NCI-H2081 treated with DMSO at 0.1 percent for 48 hours (cell line): ENCODE data around the gene OR4K1.
"Not testable (repeated sequence)": the region's sequence is repeated elsewhere in the genome, so short reads cannot be mapped to it uniquely, and the experiment has no call there.

ENCODE experiments used
- DNase-seq: peaks from one replicate; lab custom pipeline; 2025; lab: John Stamatoyannopoulos, UW

Gene OR4K1, protein sequence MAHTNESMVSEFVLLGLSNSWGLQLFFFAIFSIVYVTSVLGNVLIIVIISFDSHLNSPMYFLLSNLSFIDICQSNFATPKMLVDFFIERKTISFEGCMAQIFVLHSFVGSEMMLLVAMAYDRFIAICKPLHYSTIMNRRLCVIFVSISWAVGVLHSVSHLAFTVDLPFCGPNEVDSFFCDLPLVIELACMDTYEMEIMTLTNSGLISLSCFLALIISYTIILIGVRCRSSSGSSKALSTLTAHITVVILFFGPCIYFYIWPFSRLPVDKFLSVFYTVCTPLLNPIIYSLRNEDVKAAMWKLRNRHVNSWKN

DNA sequence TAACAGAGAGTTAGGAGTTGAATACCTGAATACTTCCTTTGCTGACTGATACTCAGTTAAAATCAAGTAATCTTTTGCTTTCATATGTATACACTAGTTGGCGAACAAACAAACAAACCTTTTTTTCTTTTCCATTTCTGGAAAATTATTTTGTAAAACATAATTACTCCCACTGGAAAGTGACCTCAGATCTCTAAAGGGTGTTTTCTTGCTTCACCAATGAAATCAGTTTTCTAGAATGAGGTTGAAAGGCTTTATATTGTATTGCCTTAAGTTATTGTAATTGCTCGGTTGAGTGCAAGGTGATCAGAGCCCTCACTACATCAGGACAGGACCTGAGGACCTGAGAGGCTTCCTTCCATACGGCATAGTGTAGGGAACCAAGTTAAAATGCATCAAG lies at the start of gene OR4K1:
OR4K1 (plus strand) TSS at position 301 of the 400 bp plus-strand sequence. CDS start 4,750 bp downstream, outside the sequence.
- no peak for DNase-seq

DNA sequence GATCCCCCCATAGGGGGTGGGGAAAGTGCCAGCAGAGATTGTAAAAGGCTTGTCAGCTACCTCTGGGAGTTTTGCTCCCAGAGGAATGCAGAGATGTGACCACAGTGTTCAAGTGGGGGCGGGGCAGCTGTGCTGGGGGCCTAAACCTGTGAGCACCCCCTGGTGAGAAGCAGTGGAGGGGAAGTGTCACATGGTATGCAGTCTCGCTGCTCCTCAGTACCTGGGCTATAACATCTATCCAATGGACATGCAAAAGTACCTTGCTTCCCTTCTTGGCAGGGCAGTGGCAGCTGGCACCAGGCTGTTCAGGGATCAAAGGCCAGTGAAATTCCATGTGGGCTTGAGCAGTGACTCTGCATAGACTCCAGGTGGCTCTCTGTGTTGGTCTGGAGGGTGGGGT lies 35.4 kb upstream of the OR4K1 start:
- DNase-seq: no peak

DNA sequence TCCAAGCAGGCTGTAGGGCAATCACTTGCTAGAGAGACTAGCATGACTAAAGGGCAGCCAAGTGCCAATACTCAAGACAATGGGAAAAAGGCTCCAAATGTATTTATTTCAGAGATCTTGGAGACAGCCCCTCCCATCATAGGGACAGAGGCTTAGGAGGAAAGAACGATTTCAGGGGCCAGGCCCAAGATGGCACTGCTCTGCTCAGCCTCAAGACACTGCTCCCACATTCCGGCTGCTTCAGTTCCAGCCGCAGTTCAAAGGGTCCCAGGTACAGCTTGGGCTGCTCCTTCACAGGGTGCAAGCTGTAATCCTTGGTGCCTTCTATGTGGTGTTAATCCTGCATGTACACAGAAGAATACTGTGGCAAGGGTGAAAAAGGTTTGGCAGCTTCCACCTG lies 29.7 kb upstream of the OR4K1 start:
- no peak for DNase-seq

DNA sequence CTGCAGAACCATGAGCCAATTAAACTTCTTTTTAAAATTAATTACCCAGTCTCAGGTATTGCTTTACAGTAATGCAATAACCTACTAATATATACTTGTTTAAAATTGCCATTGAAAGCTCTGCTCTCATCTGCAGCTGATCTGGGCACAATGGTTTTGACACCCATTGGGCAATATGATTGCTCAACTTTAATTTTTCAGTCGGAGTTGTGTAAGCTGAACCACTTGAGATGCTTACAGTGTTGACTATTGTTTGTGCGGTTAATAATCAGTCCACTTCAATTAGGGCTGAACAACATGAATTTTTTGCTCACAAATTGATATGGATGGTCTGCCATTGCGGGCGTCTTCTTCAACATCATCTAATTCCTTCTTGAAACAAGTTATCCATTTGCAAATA lies 28.3 kb upstream of the OR4K1 start:
- DNase-seq: no peak

DNA sequence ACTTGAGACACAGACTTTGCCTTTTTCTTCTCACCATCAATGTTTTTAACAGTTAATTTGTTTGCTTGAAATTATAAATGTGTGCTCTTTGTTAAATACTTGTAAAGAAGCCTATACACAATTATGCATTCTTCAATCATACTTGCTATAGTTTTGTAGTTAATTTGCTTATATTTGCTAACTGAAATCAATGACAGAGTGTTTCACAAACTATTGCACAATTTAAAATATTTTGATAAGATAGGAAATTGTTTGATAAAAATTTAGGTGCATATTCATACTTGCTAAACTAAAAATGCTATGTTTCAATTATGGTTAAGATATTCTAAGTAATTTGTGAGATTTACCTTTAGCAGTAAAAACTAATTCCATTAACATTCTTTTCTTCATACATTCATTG lies 24.1 kb upstream of the OR4K1 start:
- no peak for DNase-seq

DNA sequence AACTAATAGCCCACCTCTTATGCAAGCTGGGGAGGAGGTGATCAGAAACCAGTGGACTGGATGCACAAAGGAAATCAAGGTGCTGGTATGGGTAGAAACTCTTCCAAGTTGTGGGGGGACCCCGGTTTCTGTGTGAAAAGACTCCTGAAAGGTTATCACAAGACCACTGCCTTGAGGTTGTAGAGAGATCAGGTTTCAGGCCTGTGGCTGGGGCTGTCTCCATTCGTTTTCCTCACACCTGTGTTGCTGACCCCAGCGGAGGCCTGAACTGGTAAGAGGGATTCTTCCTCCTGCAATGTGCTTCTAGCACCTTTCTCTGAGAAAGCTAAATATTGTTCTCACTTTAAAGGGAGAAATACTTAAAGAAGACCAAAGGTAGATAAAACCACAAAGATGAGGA lies 19.6 kb upstream of the OR4K1 start:
- DNase-seq: no peak

DNA sequence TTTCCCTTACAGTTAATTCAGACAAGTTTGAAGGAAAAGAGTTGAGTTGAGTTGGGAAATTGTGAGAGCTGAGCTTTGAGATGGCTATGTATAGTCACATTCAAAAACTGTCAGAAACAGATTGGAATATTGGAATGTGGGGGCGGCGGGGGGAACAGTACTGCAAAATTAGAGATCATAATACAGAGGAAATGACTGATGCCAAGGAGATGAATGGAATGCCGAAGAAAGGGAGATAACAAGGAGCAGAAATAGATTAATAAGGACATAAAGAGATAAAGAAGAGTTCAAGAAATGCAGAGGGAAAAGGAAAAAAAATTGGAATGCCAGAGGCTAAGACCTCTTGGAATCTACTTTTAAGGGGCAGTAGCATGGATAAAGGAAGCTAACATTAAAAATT lies 13.5 kb upstream of the OR4K1 start:
- no peak for DNase-seq

DNA sequence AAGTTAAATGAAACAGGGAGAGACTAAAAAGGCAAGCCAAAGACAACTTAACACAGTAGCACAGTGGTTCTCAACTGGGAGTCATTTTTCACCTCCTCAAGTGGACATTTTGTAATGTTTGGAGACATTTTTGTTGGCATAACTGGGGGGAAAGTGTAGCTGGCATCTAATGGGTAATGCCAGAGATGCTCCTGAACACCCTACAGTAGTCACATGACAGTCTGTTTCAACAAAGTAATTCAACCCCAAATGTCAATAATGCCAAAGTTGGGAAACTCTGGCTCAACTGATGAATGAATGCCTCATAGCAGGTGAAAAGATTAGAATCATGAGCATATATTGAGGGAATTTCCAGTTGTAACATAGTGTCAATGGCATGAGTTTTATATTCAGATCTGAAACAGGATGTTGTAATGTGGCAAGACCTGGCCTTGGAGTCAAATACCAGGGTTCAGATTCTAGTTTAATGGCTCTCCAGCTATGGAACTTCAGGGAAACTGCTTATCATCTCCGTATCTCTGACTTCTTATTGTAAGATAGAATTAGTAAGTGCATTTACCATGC lies 12.7 kb upstream of the OR4K1 start:
- DNase-seq: no peak

DNA sequence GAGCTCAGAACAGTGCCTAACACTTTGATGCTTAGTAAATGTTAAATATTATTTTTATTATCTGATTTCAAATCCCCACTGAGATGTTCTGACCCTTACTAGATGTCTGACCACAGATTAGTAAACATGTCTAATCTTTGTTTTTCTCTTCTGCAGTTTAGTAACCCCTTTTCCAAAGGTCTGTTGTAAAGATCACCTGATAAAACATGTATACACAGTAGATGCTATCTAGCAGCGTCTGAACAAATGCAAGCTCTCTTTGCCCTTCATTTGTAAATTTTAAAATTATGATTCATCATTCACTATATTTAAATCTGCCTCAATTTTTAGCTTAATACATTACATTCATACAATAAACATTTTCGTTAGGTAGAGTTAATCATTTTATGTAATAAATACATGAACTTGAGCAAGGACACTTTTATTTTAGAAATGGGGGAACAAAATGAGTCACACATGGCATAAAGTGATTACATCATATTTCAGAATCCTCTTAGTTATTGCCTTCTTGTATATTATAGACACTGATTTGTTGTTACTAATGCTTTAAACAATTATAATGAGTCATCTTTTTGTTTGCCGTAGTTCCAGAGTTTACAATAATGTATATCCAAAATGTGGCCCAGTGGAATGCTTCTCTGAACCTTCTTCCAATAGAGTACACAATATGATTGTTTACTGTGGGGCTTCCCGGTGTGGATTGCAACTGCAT lies 12.0 kb upstream of the OR4K1 start:
- no peak for DNase-seq

DNA sequence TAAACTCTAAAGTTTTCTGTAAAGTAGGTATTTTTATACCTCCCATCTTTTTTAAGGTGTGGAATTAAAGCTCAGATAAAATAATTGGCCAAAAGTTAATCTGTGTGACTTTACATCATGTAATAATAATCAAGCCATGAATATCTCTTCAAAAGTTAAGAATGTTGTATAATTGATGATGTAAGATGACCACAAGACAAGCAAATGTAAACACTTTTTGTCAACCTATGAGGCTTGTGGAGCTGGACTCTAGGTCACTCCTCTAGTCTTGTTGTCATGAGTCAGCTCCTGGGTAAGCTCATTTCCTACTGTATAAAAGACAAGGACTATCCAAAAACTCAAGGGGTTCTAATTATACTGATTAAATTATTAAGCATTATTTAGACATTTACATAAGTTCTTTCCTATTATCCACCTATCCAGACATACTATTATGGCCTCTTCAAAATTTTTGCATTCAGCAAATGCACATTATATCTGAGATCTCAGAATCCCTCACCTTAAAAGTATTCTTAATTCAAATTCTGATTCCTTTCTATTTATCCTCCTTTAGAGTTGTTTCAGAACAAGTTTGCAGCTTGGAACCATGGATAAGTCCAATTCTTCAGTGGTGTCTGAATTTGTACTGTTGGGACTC lies 10.6 kb upstream of the OR4K1 start, which contains the start of gene OR4K5:
OR4K5 (plus strand) TSS at position 587 of the 637 bp plus-strand sequence; CDS start at position 587, 0 bp downstream.
- DNase-seq: no peak

DNA sequence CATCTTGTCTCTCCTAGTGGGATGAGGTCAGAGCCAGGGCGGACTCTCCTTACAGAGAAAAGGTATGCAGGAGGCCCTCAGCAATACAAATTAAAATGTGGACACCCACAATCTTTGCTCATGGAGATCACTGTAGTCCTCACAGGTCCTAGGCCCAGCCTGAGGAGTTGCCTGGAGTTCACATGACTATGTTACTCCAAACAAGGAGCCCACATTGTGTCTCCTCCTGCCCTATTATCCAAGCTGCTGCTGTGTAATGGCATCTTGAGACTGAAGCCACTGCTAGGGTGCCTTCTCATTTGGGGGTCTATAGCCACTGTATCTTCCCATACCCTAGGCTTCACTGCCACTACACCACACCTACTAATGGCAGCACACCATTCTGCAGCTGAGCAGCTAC lies 11.0 kb downstream of the OR4K1 start:
- no peak for DNase-seq

DNA sequence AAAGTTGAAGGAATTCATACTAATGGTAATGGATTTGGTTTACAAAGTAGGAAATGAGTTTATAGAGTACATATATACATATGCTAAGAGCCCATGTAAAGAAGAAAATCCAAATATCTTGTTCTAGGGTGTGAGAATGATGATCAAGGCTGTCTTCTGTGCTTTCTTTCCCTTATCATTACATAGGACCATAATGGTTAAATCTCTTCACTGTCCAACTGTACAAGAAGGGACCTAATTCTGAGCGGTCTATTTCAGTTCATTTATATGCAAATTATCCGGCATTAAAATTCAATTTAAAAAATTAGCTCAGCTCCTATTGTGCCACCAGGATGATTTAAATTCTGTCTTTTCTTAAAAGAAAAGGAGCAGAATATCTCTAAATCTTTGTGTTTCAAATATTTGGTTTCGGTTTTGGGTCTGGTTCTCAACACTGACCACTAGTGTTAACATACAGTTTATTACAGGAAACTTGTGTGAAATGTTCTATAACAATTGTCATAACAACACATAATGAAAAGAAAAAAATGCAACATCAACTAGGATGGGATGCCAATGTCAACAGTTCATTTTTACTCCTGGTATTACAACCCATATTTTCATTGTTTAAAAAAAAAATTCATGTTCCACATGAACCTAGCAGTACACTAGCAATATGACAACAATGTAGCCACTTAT lies 16.8 kb downstream of the OR4K1 start:
- DNase-seq: no peak

DNA sequence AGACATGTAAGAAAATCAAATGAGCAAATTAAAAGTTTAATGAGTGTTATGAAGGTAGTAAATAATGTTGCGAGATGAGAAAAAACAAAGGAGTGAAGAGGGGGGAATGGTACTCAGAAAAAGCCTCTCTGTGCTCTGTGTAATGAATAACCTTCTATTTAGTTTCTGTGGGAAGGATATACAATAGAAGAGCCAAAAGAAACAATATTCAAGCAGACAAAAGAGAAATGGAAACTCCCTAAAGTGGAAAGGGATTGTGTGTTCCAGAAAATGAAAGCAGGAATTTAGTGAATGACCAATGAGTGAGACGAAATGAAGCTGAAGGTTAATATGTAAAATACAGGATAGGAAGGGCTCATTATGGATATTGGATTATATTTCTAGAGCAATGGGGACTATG lies 18.5 kb downstream of the OR4K1 start:
- DNase-seq: no peak

DNA sequence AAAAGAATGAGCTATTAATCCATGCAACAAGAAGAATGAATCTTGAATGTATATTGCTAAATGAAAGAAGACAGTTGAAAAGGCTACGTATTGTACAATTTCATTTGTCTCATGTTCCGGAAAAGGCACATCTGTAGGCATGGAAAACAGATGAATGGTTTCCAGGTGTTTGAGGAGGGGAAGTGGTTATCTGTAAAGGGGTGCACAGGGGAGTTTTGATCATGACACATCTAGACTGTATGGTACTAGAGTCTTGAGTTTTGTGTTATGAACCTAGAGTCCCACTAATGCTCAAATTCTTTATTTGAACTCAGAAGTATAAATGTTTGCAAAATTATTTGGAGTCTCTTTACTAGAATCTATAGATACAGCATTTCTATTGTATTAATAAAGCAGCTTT lies 39.0 kb downstream of the OR4K1 start:
- DNase-seq: not testable (repeated sequence)

DNA sequence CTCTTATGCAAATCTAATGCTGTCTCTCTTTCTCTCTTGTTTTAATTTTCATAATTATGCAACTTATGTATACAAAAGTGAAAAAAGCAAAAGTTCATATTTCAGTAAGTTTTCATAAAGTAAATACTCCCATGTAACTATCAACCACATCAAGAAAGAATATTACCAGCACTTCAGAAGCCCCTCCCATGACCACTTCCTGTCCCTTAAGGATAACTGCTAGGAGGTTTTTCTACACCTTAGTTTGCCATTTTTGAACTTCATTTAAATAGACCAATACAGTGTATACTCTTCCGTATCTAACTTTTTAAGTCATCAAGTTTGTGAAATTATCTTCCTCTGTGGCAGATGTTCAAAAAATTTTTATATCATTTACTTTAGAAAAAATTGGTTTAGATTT lies 44.1 kb downstream of the OR4K1 start:
- DNase-seq: no peak

DNA sequence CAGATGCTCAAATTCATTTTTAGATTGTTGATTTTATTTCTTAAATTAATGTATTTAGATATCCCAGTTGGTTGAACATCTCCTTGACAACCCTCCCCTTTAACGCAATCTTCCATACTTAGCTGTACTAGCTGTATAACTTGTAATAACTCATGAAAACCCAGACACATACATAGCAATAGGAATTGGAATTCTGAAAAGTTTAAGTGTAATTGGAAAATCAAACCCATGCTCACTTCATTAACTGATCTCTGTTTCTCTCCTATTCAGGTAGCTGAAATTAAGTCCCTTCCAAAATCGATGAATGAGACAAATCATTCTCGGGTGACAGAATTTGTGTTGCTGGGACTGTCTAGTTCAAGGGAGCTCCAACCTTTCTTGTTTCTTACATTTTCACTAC lies 44.6 kb downstream of the OR4K1 start, which contains the start of gene OR4K15:
OR4K15 (plus strand) TSS at position 301 of the 400 bp plus-strand sequence; CDS start at position 301, 0 bp downstream.
- no peak for DNase-seq
